NCI-H2227 treated with DMSO at 0.1 percent for 48 hours (cell line): ENCODE measurements around the gene LRFN2.

ENCODE experiments used
- DNase-seq: peaks from one replicate; lab custom pipeline; 2025; lab: John Stamatoyannopoulos, UW

Gene LRFN2

GRCh38 chr6:40377173-40377806 is 209.9 kb downstream of the LRFN2 start:
- no peak for DNase-seq

- DNase-seq, result no peak
Observed at GRCh38 chr6:40376113-40376650, 211.0 kb downstream of the LRFN2 start.

DNA sequence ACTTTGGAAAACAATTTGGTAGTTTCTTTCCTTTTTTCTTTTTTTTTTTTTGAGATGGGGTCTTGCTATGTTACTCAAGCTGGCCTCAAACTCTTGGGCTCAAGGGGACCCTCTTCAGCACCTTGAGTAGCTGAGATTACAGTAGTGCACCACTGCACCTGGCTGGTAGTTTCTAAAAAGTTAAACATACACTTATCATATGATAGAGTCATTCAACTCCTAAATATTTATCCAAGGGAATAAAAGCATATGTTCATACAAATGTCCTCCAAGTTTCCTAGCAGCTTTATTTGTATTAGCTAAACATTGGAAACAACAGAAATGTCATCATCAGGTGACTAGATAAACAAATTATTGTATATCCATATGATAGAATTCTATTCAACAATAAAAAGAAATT is 213.9 kb downstream of the LRFN2 start:
- no peak for DNase-seq

GRCh38 chr6:40371621-40372020 is 215.5 kb downstream of the LRFN2 start:
- no peak for DNase-seq

DNA sequence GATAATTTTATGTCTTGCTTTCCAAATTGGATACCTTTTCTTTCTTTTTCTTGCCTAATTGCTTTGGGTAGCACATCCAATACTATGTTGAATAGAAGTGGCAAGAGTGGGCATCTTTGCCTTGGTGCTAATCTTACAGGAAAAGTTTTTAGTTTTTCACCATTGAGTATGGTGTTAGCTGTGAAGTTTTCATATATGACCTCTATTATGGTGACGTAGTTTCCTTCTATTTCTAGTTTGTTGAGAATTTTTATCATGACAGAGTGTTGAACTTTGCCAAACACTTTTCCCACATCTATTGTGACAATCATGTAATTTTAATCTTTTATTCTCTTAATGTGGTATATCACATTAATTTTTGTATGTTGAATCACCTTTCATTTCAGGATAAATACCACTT is 216.1 kb downstream of the LRFN2 start:
- DNase-seq, result no peak

DNA sequence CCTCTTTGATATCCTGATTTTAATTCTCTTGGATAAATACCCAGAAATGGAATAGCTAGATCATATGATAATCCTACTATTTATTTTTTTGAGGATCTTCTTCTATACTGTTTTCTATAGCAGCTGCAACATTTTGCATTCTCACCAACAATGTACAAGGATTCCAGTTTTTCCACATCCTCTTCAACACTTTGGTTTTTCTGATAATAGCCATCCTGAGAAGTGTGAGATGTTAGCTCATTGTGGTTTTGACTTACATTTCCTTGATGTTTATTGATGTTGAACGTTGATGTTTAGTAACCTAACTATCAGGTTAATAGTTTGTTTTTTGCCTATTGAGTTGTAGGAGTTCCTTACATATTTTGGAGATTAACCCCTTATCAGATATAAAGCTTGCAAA is 217.3 kb downstream of the LRFN2 start:
- DNase-seq, result no peak

DNA sequence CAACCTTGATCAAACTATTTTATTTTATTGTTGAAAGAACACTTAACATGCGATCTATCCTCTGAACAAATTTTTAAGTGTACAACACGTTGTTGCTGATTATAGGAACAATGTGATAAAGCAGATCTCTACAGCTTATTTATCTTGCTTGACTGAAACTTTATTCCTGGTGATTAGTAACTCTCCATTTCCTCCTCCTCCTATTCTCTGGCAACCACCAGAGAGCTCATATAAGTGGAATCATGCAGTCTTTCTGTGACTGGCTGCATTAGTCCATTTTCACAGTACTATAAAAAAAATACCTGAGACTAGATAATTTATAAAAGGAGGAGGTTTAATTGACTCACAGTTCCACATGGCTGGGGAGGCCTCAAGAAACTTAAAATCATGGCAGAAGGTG is 218.1 kb downstream of the LRFN2 start:
- no peak for DNase-seq

- no peak for DNase-seq
Observed at GRCh38 chr6:40362859-40363258, 224.3 kb downstream of the LRFN2 start.

DNA sequence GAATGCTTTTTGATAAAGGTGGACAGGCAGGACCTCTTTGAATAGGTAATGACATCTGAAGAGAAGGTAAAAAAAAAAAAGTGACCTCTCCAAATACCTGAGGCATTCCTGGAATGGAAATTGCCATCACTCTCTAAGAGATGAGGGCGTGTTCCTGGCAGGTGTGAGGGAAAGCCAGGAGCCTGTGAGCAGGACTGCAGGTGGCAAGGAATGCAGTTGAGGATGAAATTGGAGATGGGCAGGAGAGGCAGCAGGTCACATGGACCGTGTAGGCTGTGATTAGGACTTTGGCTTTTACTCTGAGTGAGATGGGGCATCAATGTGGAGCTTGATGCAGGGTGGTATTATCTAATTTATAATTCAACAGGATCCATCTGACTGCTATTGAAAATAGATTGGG is 227.4 kb downstream of the LRFN2 start:
- no peak for DNase-seq

- DNase-seq, result no peak
Observed at GRCh38 chr6:40358473-40359460, 228.4 kb downstream of the LRFN2 start.

DNA sequence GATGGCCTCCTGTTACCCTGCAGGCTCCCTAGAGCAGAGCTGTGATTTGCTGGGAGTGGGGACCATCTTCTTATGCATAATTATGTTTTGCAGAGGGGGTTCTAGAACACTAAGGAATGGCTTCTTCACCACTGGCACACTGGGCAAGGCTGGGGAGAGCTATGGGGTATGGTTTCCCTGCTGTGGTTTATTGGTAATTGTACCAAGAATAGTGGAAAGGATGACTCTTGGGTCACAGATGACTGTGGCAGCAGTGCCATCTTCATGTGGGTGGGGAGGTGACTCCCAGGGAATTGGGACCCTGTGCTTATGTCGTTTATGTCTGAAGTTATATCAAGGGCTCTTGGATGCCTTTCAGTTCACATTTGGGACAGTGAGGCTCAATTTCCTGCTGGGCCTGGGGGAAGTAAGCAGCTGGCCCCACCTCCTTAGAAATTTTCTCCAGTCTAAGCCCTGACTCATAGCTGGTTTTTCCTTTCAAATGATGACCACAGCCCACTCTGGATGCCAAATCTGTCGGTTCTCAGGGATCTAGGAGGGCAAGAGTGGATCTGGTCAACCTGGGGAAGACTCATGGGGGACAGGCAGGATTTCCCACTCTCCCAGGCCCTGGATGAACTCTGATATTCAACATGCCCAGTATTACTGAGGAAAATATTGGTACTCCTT is 230.8 kb downstream of the LRFN2 start:
- DNase-seq, result no peak

DNA sequence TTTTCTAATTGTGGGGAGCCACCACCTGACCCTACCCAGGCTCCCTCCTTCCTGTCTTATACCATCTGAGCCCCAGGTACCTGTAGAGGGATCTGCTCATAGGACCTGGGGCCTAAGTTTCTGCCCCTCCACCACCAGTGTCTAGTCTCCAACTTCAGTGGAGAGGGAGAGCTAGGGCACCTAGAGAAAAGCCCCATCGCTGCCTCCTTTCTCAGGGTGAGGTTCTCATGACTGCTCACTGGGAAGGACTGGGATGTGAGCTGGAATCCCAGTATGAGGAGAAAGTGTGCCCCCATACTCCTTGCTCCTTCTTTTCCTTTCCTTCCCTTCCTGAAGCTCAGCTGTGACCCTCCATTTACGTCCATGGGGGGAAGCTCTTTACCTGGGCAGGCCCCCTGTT is 231.6 kb downstream of the LRFN2 start:
- no peak for DNase-seq

DNA sequence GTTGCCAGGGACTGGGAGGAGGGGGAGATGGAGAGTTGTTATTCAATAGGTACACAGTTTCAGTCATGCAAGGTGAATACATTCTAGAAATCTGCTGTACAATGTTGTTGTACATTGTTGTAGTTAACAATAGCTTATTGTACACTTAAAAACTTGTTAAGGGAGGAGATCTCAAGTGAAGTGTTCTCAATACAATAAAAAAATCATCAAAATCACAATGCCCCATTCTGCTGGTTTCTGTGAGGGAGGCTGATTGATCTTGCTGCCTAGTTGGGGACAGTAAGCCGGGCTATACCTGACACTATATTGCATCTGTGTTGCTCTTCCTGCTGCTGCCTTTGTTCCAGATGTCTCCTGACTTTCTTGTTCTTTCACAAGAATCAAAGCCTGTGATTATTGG is 232.1 kb downstream of the LRFN2 start:
- no peak for DNase-seq

DNA sequence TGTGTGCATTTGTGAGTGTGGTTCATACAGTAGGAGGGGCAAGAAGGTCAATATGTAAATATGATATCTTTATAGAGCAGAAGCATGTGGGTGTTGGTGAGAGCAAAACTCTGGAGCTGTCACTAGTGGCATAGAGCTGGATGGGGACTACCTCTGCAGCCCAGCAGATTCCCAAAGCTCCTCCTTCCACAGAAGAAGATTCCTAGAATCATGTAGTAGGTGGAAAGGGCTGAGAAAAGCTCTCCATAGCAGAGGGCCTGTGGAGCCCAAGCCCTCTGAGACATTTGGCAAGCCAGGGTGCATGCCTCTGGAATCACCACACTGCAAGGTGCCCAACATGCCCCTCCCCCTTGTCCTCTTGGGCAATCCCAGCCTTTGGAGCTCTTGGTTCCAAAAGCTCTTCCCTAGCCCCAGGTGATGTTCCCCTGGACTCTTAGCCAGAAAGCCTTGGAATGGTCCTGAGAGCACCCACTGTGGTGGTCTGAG is 233.2 kb downstream of the LRFN2 start:
- DNase-seq, result no peak

DNA sequence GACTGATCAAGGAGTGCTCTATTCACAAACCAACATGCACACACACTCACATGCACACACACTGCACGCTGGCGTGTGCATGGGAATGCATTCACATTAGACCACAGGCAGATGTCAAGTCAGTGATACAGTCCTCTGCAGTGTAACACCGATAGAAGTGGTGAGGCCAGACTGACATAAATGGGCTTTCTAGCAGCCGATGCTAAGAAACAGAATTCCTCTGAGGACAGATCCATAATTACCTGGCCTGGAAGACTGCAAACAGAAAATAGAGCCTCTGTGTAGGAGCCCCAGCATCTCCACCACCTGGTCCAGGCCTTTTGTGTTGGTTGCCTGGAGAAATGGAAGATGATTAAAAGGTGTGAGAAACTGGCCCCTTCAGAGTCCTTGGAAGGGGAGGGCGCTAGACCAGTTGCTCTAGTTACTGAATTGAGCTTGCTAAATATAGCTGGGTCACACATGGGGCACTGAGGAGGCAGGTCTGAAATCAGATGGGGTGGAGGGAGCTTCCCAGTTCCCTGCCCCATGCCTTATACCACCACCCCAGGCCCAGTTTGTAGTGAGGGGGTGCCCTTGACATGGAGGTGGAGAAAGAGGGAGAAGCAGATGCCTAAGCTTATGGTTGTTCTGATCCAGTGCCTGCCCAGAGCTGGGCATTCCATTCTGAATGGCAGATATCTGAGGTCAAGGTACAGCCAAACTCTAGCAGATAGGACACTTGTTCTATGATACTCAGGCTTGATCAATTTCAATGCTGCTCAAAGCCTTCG is 233.8 kb downstream of the LRFN2 start:
- DNase-seq, result peak; percentile 11

DNA sequence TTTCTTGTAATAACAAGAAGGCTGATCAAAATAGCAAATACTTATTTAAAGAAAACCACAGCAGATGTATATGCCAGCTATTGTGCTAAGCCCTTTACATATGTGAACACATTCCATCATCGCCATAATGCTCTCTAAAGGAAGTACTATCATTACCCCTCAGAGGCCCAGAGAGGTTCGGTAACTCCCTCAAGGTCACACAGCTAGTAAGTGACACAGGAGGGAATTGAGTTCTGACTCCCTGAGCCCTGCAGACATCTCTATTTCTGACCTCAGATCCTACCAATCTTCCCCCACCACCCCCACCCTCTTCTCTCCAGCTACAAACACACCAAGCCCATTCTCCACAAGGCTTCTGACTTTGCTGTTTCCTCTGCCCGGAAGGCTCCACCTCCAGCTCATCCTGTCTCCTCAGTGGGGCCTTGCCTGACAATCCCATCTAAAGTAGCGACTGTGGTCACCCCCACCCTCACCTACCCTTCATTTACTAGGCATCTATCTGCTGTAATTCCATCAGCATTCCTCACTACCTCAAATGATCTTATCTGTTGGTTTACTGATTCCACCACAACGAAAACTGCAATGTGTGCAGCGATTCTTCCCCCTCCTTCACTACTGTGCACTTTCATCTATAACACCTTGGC is 234.5 kb downstream of the LRFN2 start:
- no peak for DNase-seq

DNA sequence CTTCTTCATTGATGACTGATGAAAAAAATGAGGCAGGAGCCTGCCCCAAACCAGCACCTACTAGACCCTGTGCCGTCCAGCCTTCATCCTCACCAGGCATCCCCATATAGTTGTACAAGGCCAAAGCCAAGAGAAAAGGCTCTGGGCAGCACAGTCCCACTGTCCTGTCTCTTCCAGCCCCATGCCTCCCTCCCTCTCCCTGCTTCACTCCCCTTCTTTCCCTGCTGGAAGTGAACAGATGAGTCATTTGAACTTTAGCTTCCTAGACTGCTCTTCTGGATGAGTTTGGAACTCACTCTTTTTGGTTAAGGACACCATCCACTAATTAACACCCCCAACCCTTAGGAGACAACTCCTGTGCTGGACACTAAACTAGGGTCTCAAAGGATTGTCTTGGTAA is 235.2 kb downstream of the LRFN2 start:
- DNase-seq, result no peak

- DNase-seq, result no peak
Observed at GRCh38 chr6:40350747-40351217, 236.4 kb downstream of the LRFN2 start.

DNA sequence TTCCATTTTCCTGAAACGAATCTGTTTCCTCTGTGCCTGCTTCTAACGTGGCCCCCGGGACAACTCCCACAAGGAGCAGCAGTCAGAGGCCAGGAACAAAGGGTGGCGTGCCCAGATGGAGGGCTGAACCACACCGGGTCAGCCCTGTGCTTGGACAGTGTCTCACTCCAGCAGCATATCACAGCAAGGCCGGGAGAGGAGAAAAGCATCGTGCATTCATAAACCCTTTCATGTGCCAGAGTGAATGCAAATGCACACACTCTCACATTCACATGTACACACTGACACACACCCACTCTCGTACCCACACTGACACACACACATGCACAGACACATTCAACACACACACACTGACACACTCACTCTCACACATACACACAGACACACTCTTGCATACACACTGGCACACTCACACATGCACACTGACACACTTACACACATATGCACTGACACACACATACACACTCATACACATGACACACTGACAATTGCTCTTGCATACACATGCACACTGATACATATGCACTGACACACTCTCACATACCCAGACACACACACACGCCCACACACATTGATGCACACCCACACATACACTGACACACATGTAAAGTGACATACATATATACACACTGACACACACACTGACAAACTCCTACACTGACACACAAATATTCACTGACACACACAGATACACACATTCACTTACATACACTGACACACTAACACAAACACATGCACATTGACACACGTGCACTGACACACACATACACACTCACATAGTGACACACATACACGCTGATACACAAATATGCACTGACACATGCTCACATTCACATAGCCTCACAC is 237.0 kb downstream of the LRFN2 start:
- DNase-seq, result no peak
